ENCODE measurements around the gene F2R. TPM values are rescaled to one million over a fixed set of nuclear protein-coding genes. Genes with fewer than 3 reads are reported as not detected.

Gene F2R
- total and polyA plus RNA-seq, 2 donors (not counting 3 experiments of a cell fraction or from before 2014, with no cell fraction given) = 342 to 599 TPM

- Histone ChIP-seq H3K9ac (replicated peaks; ENCODE audit: extremely low read depth, insufficient read depth, low read length) (no peak overlapping the region), H3K4me1 (ENCODE audit: control insufficient read depth, extremely low read depth, insufficient read depth, low read length) (peaks cover 30% of the 10 kb centered on the region), H4K20me1 (replicated peaks; ENCODE audit: control insufficient read depth, extremely low read depth, insufficient read depth, low read length) (no peaks in the 10 kb centered on the region), H3K9me1 (replicated peaks; ENCODE audit: control insufficient read depth, extremely low read depth, insufficient read depth, low read length) (no peaks in the 10 kb centered on the region), H3K27ac (ENCODE audit: insufficient read depth, low read depth, low read length) (no peak overlapping the region), H3K4me3 (replicated peaks in 1 of 3; ENCODE audit: insufficient read depth in 1 of 3, low read depth in 1 of 3, low read length in 3 of 3) (no peak overlapping the region), H3K79me2 (ENCODE audit: control insufficient read depth, insufficient read depth, low read length) (no peaks in the 10 kb centered on the region), H3K9me3 (replicated peaks; ENCODE audit: control insufficient read depth, insufficient read depth, low read length) (no peaks in the 10 kb centered on the region), H2AFZ (ENCODE audit: low read depth, low read length) (no peak overlapping the region), H3K36me3 (ENCODE audit: control insufficient read depth in 2 of 2, extremely low read depth in 1 of 2, insufficient read depth in 2 of 2, low read length in 2 of 2) (no peaks in the 10 kb centered on the region), H3K4me2 (ENCODE audit: insufficient read depth, low read length) (no peak overlapping the region), H3K27me3 (ENCODE audit: control insufficient read depth in 2 of 2, insufficient read depth in 2 of 2, low read length in 2 of 2) (no peaks in the 10 kb centered on the region)
- BruUV-seq (replicated peaks) = no TSS peak
- intact Hi-C loops (cut with micrococcal nuclease) (loop anchor here (1.0 kb wide), 1 partner anchor 9 kb away; no protein-coding TSS in a partner anchor), dilution Hi-C loops (cut with MboI; ENCODE audit: extremely low pct_ligation_motif_present, low sequenced_read_pairs) (no loop called here)
- FAIRE-seq (no peak), DNase-seq (ENCODE audit: low read depth, low spot score) (no peak)
- CTCF ChIA-PET = interaction anchor here (1.0 to 1.3 kb wide), 2 partner anchors 9 to 180 kb away, joined by 3 to 5 read pairs; no protein-coding TSS in a partner anchor
- no peak for TF ChIP-seq JUN (IDR thresholded peaks at IDR 0.05; ENCODE audit: borderline replicate concordance, insufficient read depth, insufficient read length, low read depth)
- TF ChIP-seq MAX (IDR thresholded peaks at IDR 0.05; ENCODE audit: insufficient read depth, insufficient read length) = no peak
- TF ChIP-seq CTCF (IDR thresholded peaks at IDR 0.05; ENCODE audit: extremely low read depth in 1 of 2, insufficient read depth in 1 of 2, low read depth in 1 of 2, low read length in 2 of 2) = no peak
- TF ChIP-seq GATA2 (IDR thresholded peaks at IDR 0.05; ENCODE audit: insufficient read depth, insufficient read length, low read depth, low read length) = no peak
- no peak for TF ChIP-seq POLR2AphosphoS5 (IDR thresholded peaks at IDR 0.05; ENCODE audit: insufficient read depth, low read depth, low read length)
- TF ChIP-seq EZH2 (IDR thresholded peaks at IDR 0.05; ENCODE audit: borderline replicate concordance, low read depth, low read length, severe bottlenecking) = no peak
- no peak for TF ChIP-seq FOS (IDR thresholded peaks at IDR 0.05; ENCODE audit: borderline replicate concordance, insufficient read depth, low read length)
- TF ChIP-seq MYC (IDR thresholded peaks at IDR 0.05; ENCODE audit: low read depth, low read length) = no peak
- no peak for TF ChIP-seq POLR2A (IDR thresholded peaks at IDR 0.05; ENCODE audit: low read depth, low read length)
- POLR2A ChIA-PET = no interaction called here
Observed at GRCh38 chr5:76781775-76782174, 65.8 kb downstream of the F2R start.

All from endothelial cell of umbilical vein (primary cell).